ENCODE measurements around the gene CNTNAP2. TPM values are rescaled to one million over a fixed set of nuclear protein-coding genes. Genes with fewer than 3 reads are reported as not detected.

CNTNAP2 gene
- total RNA-seq, 3 donors from 2014 or later (not counting 1 experiment from before 2014, with no cell fraction given): 0.18 to 1.1 TPM; not detected in 1

- Mint-ChIP-seq H3K36me3 (no peaks in the 10 kb centered on the region), H3K27me3 (ENCODE audit: low read depth in 2 of 2) (no peaks in the 10 kb centered on the region), H3K4me3 (no peak overlapping the region), H3K9me3 (peaks cover 4 to 8% of the 10 kb centered on the region in 2 donors), H3K27ac (no peak overlapping the region), H3K4me1 (no peaks in the 10 kb centered on the region)
- no peaks in the 10 kb centered on the region for H3K36me3 ChIP-seq (ENCODE audit: control insufficient read depth, insufficient read depth, low read length)
- DNase-seq (no peak), ATAC-seq (no peak)
- H3K9me3 ChIP-seq (ENCODE audit: control insufficient read depth, insufficient read depth, low read length): no peaks in the 10 kb centered on the region
- TF ChIP-seq CTCF (IDR thresholded peaks at IDR 0.05): no peak
- H3K27me3 ChIP-seq (ENCODE audit: control insufficient read depth, insufficient read depth, low read length): no peaks in the 10 kb centered on the region
- H3K4me3 ChIP-seq (ENCODE audit: low read length): no peak overlapping the region
- H3K27ac ChIP-seq (ENCODE audit: low read length): no peak overlapping the region
- intact Hi-C loops (cut with micrococcal nuclease): no loop called here
- 78% methylated on average over 2 of the region's 2 CpGs for WGBS (ENCODE audit: insufficient coverage)
- no peaks in the 10 kb centered on the region for H3K4me1 ChIP-seq (ENCODE audit: control insufficient read depth, insufficient read depth, low read length)
Measured at GRCh38 chr7:146414373-146414772, 297.8 kb downstream of the CNTNAP2 start.

- Mint-ChIP-seq H3K4me1 (no peaks in the 10 kb centered on the region), H3K4me3 (no peak overlapping the region), H3K36me3 (no peaks in the 10 kb centered on the region), H3K9me3 (peaks cover 4 to 8% of the 10 kb centered on the region in 2 donors), H3K27ac (no peak overlapping the region), H3K27me3 (ENCODE audit: low read depth in 2 of 2) (no peaks in the 10 kb centered on the region)
- WGBS (ENCODE audit: insufficient coverage): 89% methylated on average over 2 of the region's 2 CpGs
- H3K27ac ChIP-seq (ENCODE audit: low read length): no peak overlapping the region
- no peaks in the 10 kb centered on the region for H3K9me3 ChIP-seq (ENCODE audit: control insufficient read depth, insufficient read depth, low read length)
- no peak overlapping the region for H3K4me3 ChIP-seq (ENCODE audit: low read length)
- no peaks in the 10 kb centered on the region for H3K36me3 ChIP-seq (ENCODE audit: control insufficient read depth, insufficient read depth, low read length)
- no peaks in the 10 kb centered on the region for H3K4me1 ChIP-seq (ENCODE audit: control insufficient read depth, insufficient read depth, low read length)
- TF ChIP-seq CTCF (IDR thresholded peaks at IDR 0.05): no peak
- intact Hi-C loops (cut with micrococcal nuclease): no loop called here
- ATAC-seq: no peak
- DNase-seq: no peak
- H3K27me3 ChIP-seq (ENCODE audit: control insufficient read depth, insufficient read depth, low read length): no peaks in the 10 kb centered on the region
Measured at GRCh38 chr7:146414937-146415336, 298.3 kb downstream of the CNTNAP2 start.

GRCh38 chr7:146417176-146417575, 300.6 kb downstream of the CNTNAP2 start:
- Mint-ChIP-seq H3K27me3 (ENCODE audit: low read depth in 2 of 2) (no peaks in the 10 kb centered on the region), H3K27ac (no peak overlapping the region), H3K9me3 (peaks cover 2 to 8% of the 10 kb centered on the region in 2 donors), H3K36me3 (no peaks in the 10 kb centered on the region), H3K4me1 (no peaks in the 10 kb centered on the region), H3K4me3 (no peak overlapping the region)
- H3K27me3 ChIP-seq (ENCODE audit: control insufficient read depth, insufficient read depth, low read length): no peaks in the 10 kb centered on the region
- no peak for ATAC-seq
- H3K4me3 ChIP-seq (ENCODE audit: low read length): no peak overlapping the region
- DNase-seq: no peak
- H3K9me3 ChIP-seq (ENCODE audit: control insufficient read depth, insufficient read depth, low read length): no peaks in the 10 kb centered on the region
- intact Hi-C loops (cut with micrococcal nuclease): no loop called here
- no peak for TF ChIP-seq CTCF (IDR thresholded peaks at IDR 0.05)
- H3K27ac ChIP-seq (ENCODE audit: low read length): no peak overlapping the region
- no peaks in the 10 kb centered on the region for H3K36me3 ChIP-seq (ENCODE audit: control insufficient read depth, insufficient read depth, low read length)
- no peaks in the 10 kb centered on the region for H3K4me1 ChIP-seq (ENCODE audit: control insufficient read depth, insufficient read depth, low read length)

GRCh38 chr7:146423446-146423845, 306.8 kb downstream of the CNTNAP2 start:
- Mint-ChIP-seq H3K27ac (no peak overlapping the region), H3K36me3 (peaks cover under 1% of the 10 kb centered on the region), H3K4me1 (no peaks in the 10 kb centered on the region), H3K9me3 (peaks cover 5 to 7% of the 10 kb centered on the region in 2 donors), H3K27me3 (ENCODE audit: low read depth in 2 of 2) (no peaks in the 10 kb centered on the region), H3K4me3 (no peak overlapping the region)
- WGBS (ENCODE audit: insufficient coverage): 92% methylated on average over 1 of the region's 1 CpG
- Histone ChIP-seq H3K27me3 (ENCODE audit: control insufficient read depth, insufficient read depth, low read length) (no peaks in the 10 kb centered on the region), H3K36me3 (ENCODE audit: control insufficient read depth, insufficient read depth, low read length) (no peaks in the 10 kb centered on the region), H3K9me3 (ENCODE audit: control insufficient read depth, insufficient read depth, low read length) (peaks cover 5% of the 10 kb centered on the region), H3K4me3 (ENCODE audit: low read length) (no peak overlapping the region), H3K27ac (ENCODE audit: low read length) (no peak overlapping the region), H3K4me1 (ENCODE audit: control insufficient read depth, insufficient read depth, low read length) (no peaks in the 10 kb centered on the region)
- intact Hi-C loops (cut with micrococcal nuclease): no loop called here
- DNase-seq (no peak), ATAC-seq (no peak)
- TF ChIP-seq CTCF (IDR thresholded peaks at IDR 0.05): no peak

Data from natural killer cell (primary cell).